GM21619 (cell line): ENCODE results near the gene SLC22A3.

Experiments used
- ATAC-seq: cut with Tn5 transposase; IDR thresholded peaks from one replicate; pipeline ENCODE4 v1.9.1; 2021; ENCODE audit not compliant: unreplicated experiment

Gene SLC22A3

GRCh38 chr6:160494576-160494975 lies 146.4 kb downstream of the SLC22A3 start:
- ATAC-seq, result no peak

DNA sequence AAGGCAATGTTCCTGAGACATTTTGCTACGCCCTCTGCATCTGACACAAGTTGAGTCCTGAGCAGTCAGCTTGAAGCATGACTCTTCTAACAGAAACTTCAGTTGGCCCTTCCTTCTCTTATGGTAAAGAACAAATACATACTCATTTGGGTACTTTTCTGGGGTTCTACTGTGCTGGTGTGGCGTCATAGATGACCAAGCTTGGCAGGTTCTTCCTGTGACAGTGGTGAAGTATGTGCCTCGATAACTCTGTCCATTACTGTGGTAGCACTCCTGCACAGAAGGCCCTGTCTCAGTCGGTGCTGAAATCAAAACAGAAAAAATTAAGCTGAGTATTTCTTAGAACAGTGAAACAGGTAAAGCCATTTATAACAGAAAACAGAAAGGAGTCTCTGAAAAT lies 152.5 kb downstream of the SLC22A3 start:
- no peak for ATAC-seq
